ENCODE results near the gene NCKAP5.

NCKAP5 gene

DNA sequence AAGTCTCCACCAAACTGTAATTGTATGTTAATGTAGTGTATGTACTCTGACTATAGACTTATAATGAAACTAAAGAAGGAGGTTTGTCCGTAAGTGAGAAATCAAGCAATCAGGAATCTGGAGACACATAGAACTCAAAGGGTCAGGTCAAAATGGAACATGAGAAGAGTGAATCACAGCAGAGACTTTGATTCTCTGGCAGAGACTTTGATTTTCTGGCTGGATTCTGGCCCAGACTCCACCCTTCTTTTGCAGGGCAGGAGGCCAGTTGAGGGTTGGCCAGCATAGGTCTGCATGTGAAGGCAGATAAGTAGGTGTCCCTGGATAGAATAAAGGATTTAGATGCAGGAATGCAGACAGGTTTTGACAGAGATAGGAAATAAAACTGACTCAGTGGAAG, 11.0 kb upstream of the NCKAP5 start:
- DNase-seq (ENCODE audit: low read depth in 1 of 2, low spot score in 1 of 2), result no peak
- no peak overlapping the region for H3K27ac ChIP-seq (replicated peaks)
- TF ChIP-seq GABPA (IDR thresholded peaks at IDR 0.05; ENCODE audit: low read depth), result no peak
- no peak for TF ChIP-seq SPI1 (IDR thresholded peaks at IDR 0.05; ENCODE audit: borderline replicate concordance, low read depth)
- TF ChIP-seq, protein P1, sequence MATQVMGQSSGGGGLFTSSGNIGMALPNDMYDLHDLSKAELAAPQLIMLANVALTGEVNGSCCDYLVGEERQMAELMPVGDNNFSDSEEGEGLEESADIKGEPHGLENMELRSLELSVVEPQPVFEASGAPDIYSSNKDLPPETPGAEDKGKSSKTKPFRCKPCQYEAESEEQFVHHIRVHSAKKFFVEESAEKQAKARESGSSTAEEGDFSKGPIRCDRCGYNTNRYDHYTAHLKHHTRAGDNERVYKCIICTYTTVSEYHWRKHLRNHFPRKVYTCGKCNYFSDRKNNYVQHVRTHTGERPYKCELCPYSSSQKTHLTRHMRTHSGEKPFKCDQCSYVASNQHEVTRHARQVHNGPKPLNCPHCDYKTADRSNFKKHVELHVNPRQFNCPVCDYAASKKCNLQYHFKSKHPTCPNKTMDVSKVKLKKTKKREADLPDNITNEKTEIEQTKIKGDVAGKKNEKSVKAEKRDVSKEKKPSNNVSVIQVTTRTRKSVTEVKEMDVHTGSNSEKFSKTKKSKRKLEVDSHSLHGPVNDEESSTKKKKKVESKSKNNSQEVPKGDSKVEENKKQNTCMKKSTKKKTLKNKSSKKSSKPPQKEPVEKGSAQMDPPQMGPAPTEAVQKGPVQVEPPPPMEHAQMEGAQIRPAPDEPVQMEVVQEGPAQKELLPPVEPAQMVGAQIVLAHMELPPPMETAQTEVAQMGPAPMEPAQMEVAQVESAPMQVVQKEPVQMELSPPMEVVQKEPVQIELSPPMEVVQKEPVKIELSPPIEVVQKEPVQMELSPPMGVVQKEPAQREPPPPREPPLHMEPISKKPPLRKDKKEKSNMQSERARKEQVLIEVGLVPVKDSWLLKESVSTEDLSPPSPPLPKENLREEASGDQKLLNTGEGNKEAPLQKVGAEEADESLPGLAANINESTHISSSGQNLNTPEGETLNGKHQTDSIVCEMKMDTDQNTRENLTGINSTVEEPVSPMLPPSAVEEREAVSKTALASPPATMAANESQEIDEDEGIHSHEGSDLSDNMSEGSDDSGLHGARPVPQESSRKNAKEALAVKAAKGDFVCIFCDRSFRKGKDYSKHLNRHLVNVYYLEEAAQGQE (IDR thresholded peaks at IDR 0.05; ENCODE audit: insufficient replicate concordance, low read depth), result no peak
- no peak for TF ChIP-seq POLR2AphosphoS5 (IDR thresholded peaks at IDR 0.05; ENCODE audit: low read depth)
- no peaks in the 10 kb centered on the region for H3K27me3 ChIP-seq (ENCODE audit: insufficient read depth, poor library complexity, severe bottlenecking)
- H3K4me3 ChIP-seq (replicated peaks; ENCODE audit: insufficient read depth, low read length), result no peak overlapping the region

GRCh38 chr2:133576714-133577113, 8.5 kb upstream of the NCKAP5 start:
- TF ChIP-seq GABPA (IDR thresholded peaks at IDR 0.05; ENCODE audit: low read depth) (no peak), SPI1 (IDR thresholded peaks at IDR 0.05; ENCODE audit: borderline replicate concordance, low read depth) (no peak), POLR2AphosphoS5 (IDR thresholded peaks at IDR 0.05; ENCODE audit: low read depth) (no peak)
- TF ChIP-seq, protein P2, sequence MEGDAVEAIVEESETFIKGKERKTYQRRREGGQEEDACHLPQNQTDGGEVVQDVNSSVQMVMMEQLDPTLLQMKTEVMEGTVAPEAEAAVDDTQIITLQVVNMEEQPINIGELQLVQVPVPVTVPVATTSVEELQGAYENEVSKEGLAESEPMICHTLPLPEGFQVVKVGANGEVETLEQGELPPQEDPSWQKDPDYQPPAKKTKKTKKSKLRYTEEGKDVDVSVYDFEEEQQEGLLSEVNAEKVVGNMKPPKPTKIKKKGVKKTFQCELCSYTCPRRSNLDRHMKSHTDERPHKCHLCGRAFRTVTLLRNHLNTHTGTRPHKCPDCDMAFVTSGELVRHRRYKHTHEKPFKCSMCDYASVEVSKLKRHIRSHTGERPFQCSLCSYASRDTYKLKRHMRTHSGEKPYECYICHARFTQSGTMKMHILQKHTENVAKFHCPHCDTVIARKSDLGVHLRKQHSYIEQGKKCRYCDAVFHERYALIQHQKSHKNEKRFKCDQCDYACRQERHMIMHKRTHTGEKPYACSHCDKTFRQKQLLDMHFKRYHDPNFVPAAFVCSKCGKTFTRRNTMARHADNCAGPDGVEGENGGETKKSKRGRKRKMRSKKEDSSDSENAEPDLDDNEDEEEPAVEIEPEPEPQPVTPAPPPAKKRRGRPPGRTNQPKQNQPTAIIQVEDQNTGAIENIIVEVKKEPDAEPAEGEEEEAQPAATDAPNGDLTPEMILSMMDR (IDR thresholded peaks at IDR 0.05; ENCODE audit: insufficient read depth, low read length), result no peak
- TF ChIP-seq, protein P1 (IDR thresholded peaks at IDR 0.05; ENCODE audit: insufficient replicate concordance, low read depth), result no peak
- no peak overlapping the region for H3K4me3 ChIP-seq (replicated peaks; ENCODE audit: insufficient read depth, low read length)
- no peak for DNase-seq (ENCODE audit: low read depth in 1 of 2, low spot score in 1 of 2)

DNA sequence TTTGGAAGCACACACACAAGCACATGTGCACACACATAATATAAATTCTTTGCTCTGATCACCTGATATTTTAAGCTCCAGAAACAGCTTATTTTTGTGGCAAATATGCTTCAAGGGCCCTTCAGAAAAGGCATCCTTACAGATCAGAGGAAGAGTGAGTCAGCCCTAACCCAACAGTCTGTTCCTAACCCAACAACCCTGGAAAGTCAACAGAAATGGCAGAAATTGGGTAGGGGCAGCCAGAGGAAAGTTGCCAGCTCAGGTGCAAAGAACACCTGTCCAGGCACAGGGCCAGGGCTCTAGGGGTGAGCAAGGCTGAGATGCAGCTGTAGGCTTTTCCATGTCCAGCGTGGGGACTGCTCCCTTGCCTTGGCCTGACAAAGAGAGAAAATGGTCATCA, 6.4 kb upstream of the NCKAP5 start:
- Histone ChIP-seq H3K27ac (replicated peaks) (no peak overlapping the region), H3K27me3 (ENCODE audit: insufficient read depth, poor library complexity, severe bottlenecking) (peaks cover 5% of the 10 kb centered on the region), H3K4me3 (replicated peaks; ENCODE audit: insufficient read depth, low read length) (no peak overlapping the region)
- no peak for TF ChIP-seq SPI1 (IDR thresholded peaks at IDR 0.05; ENCODE audit: borderline replicate concordance, low read depth)
- TF ChIP-seq, protein P2 (IDR thresholded peaks at IDR 0.05; ENCODE audit: insufficient read depth, low read length), result no peak
- no peak for TF ChIP-seq GABPA (IDR thresholded peaks at IDR 0.05; ENCODE audit: low read depth)
- TF ChIP-seq POLR2AphosphoS5 (IDR thresholded peaks at IDR 0.05; ENCODE audit: low read depth), result no peak
- TF ChIP-seq, protein P1 (IDR thresholded peaks at IDR 0.05; ENCODE audit: insufficient replicate concordance, low read depth), result no peak
- no peak for DNase-seq (ENCODE audit: low read depth in 1 of 2, low spot score in 1 of 2)

More at GRCh38 chr2:133576714-133577113, 8.5 kb upstream of the NCKAP5 start:
- Histone ChIP-seq H3K27ac (replicated peaks) (no peak overlapping the region), H3K27me3 (ENCODE audit: insufficient read depth, poor library complexity, severe bottlenecking) (no peaks in the 10 kb centered on the region)

Data from HL-60 (cell line).